ENCODE measurements around the gene APOL5. TPM values are rescaled to one million over a fixed set of nuclear protein-coding genes. Genes with fewer than 3 reads are reported as not detected.

APOL5 gene
- total RNA-seq, 4 donors from 2014 or later: not detected

DNA sequence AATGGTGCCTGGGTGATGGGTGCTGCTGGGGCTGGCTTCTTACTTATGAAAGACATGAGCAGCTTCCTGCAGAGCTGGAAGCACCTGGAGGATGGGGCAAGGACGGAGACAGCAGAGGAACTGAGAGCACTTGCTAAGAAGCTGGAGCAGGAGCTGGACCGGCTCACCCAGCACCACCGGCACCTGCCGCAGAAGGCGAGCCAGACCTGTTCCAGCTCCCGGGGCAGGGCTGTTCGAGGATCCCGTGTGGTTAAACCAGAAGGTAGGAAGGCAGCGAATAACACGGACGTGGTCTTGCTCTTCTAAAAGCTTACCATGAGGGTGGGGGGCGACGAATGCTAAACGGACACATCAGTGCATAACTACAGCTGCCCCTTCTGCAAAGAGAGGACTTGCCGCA lies 9.3 kb downstream of the APOL5 start:
- DNase-seq (ENCODE audit: low spot score) (no peak), ATAC-seq (ENCODE audit: low FRiP score) (no peak)
- TF ChIP-seq, protein P1, sequence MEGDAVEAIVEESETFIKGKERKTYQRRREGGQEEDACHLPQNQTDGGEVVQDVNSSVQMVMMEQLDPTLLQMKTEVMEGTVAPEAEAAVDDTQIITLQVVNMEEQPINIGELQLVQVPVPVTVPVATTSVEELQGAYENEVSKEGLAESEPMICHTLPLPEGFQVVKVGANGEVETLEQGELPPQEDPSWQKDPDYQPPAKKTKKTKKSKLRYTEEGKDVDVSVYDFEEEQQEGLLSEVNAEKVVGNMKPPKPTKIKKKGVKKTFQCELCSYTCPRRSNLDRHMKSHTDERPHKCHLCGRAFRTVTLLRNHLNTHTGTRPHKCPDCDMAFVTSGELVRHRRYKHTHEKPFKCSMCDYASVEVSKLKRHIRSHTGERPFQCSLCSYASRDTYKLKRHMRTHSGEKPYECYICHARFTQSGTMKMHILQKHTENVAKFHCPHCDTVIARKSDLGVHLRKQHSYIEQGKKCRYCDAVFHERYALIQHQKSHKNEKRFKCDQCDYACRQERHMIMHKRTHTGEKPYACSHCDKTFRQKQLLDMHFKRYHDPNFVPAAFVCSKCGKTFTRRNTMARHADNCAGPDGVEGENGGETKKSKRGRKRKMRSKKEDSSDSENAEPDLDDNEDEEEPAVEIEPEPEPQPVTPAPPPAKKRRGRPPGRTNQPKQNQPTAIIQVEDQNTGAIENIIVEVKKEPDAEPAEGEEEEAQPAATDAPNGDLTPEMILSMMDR (IDR thresholded peaks at IDR 0.05): no peak

- DNase-seq (ENCODE audit: low spot score): no peak
- no peak for ATAC-seq (ENCODE audit: low FRiP score)
- TF ChIP-seq, protein P1 (IDR thresholded peaks at IDR 0.05): no peak
These were observed 9.8 kb downstream of the APOL5 start for GRCh38 chr22:35727436-35727835.

DNA sequence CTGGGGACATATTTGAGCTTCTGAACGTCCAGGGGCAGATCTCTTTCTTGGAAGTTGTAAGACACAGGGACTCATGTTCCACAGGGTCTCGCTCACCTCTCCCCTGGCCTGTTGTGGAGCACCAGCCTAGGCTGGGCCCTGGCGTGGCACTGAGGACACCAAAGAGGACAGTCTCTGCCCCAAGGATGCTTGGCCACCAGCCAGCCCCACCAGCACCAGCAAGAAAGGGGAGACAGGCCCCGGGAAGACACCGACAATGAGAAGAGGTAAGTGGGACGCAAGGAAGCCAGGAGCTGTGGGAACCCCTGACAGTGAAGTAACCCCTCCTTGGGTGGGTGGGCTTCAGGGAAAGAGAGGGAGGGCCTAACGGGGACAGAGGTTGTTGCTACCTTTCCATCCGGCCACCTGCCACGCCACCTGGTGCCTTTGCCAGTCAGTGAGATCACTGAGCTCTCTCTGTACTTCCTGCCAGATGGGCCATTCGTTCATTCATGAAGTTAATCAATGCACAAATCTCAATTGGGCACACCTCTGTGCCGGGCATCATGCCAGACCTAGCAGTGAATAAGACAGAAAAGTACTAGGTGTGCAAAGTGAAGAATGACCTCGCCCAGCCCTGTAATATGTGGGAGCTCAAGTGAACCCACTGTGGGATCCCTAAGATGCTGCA lies 11.1 kb downstream of the APOL5 start:
- no peak for ATAC-seq (ENCODE audit: low FRiP score)

DNA sequence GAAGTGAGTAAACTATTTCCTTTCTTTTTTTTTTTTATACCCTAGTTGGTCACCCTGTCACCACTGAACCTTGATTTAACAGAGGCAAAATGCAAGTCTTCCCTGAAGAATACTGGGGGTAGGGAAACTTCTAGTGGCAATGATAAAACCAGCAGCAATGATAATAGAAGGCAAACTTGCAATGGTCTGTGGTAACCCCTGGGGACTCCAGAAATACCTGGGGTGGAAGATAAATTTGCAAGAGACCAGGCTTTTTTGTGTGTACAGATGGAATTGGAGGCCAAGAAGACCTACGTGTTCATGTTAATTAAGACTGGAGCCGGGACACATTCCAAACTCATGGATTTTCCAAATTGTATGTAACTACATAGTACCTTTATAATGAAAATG lies 11.6 kb downstream of the APOL5 start:
- ATAC-seq (ENCODE audit: low FRiP score): no peak

More for the DNA sequence above, 11.1 kb downstream of the APOL5 start:
- TF ChIP-seq, protein P1 (IDR thresholded peaks at IDR 0.05): no peak
- no peak for DNase-seq (ENCODE audit: low spot score)

GRCh38 chr22:35731321-35731720 lies 13.6 kb downstream of the APOL5 start:
- DNase-seq (ENCODE audit: low spot score) (no peak), ATAC-seq (ENCODE audit: low FRiP score) (no peak)
- TF ChIP-seq, protein P1 (IDR thresholded peaks at IDR 0.05): no peak

More for the DNA sequence above, 11.6 kb downstream of the APOL5 start:
- TF ChIP-seq, protein P1 (IDR thresholded peaks at IDR 0.05): no peak
- DNase-seq (ENCODE audit: low spot score): no peak

GRCh38 chr22:35732116-35732515 lies 14.4 kb downstream of the APOL5 start:
- DNase-seq (ENCODE audit: low spot score) (no peak), ATAC-seq (ENCODE audit: low FRiP score) (no peak)
- TF ChIP-seq, protein P1 (IDR thresholded peaks at IDR 0.05): no peak

DNA sequence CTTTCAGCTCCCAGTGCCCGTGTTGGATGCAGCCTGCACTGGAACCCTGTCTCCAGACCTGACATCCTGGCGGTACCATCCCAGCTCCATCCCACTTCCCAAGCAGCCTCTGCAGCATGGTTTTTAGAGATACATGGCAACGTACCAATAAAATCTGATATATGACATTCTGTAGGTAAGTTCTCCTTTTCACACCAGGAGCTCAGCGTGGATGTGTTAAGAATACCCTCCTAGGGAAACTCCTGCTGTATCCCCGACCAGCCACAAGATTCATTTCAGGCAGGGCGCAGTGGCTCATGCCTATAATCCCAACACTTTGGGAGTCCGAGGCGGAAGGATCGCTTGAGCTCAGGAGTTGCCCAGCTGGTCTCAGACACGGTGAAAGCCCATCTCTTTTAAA lies 15.4 kb downstream of the APOL5 start:
- TF ChIP-seq, protein P1 (IDR thresholded peaks at IDR 0.05): no peak
- ATAC-seq (ENCODE audit: low FRiP score): no peak
- no peak for DNase-seq (ENCODE audit: low spot score)

Measured in omental fat pad (tissue), 4 donors.